Ovary (tissue), 9 donors: ENCODE data around the gene XYLT1. TPM values are rescaled to one million over a fixed set of nuclear protein-coding genes. Genes with fewer than 3 reads are reported as not detected.

Experiments
- DNase-seq, 5 donors: peaks; one replicate each; pipeline ENCODE4 v3.0.0-alpha.2; 2019 to 2020
- H3K27ac ChIP-seq, 2 donors: fragments of 200-600 bp; one replicate each; pipeline versions ENCODE4 v1.5.1 to v1.8.0; 2019 to 2022
- H3K27me3 ChIP-seq: fragments of 200-600 bp; one replicate; pipeline ENCODE4 v1.8.0; 2022
- H3K36me3 ChIP-seq: fragments of 200-600 bp; sonication (generic); one replicate; pipeline ENCODE4 v1.5.1; 2019
- H3K4me1 ChIP-seq: one replicate; pipeline ENCODE4 v1.8.1; 2013; ENCODE audit warnings: mild to moderate bottlenecking, moderate library complexity; ENCODE audit not compliant: insufficient read depth
- H3K4me3 ChIP-seq: fragments of 200-600 bp; sonication (generic); one replicate; pipeline ENCODE4 v1.5.1; 2017
- H3K9me3 ChIP-seq, 2 donors: fragments of 200-600 bp in 1 of 2; sonication (generic) in 1 of 2; one replicate each; pipeline versions ENCODE4 v1.5.1 to v1.8.1; 2013 to 2019; ENCODE audit warnings: mild to moderate bottlenecking in 1 of 2, moderate library complexity in 1 of 2
- CTCF ChIP-seq, 3 donors: fragments of 450-650 bp in 2 of 3; fragments of 200-600 bp in 1 of 3; IDR thresholded peaks; one replicate each; pipeline versions ENCODE4 v1.5.1 to v1.8.0; 2016 to 2022; ENCODE audit warnings: antibody characterized with exemption in 3 of 3, mild to moderate bottlenecking in 1 of 3
- EP300 ChIP-seq: sonication (generic); formaldehyde crosslinking; IDR thresholded peaks from one replicate; pipeline ENCODE4 v1.6.1; 2017; ENCODE audit warnings: antibody characterized with exemption
- POLR2A ChIP-seq: fragments of 450-650 bp; IDR thresholded peaks from one replicate; pipeline ENCODE4 v1.6.1; 2017; ENCODE audit warnings: antibody characterized with exemption, mild to moderate bottlenecking, moderate library complexity
- WGBS, 3 donors: extraction: QIAGEN DNeasy Blood & Tissue Kit in 1 of 3; methylation state at CpG; one replicate each; pipeline versions ENCODE4 v1.1.5 to v1.1.7; 2013 to 2017; 5-methylcytosine and 5-hydroxymethylcytosine counted together
- intact Hi-C, 4 donors: fragments of 100-400 bp; cut with DNase I; formaldehyde crosslinking; loops; one replicate each; pipeline versions ENCODE4 v1.11.0 to v1.15.1; 2022 to 2023
- polyA plus RNA-seq, 2 donors: library from polyadenylated mRNA; stranded (reverse); fragments of 200-250 nt in 1 of 2; fragments of 350-450 nt in 1 of 2; fragmentation: Illumina TruSeq in 1 of 2; extraction: RNeasy Lipid Tissue Mini Kit (QIAGEN cat#74804) in 1 of 2; gene quantifications; one replicate each; pipeline ENCODE4 v1.2.3, GENCODE V29; 2013 to 2014
- total RNA-seq, 7 donors: library from RNA; depleted of rRNA in 2 of 7; stranded (reverse); fragments of >200 nt in 2 of 7; fragmentation: NEBNext Ultra II Directional in 3 of 7; extraction: Animal tissue kit (Norgen Biotek cat#: 25700) in 3 of 7; gene quantifications; one replicate each; pipeline versions ENCODE4 v1.1.0 to v1.2.4, GENCODE V29; 2016 to 2023
- donor health status: DM: no; HTN: no; CAD: no; lungs with moderate emphysema.
- donor health status: DM: no; HTN: no; CAD: no.
- donor health status: Bipolar disorder and iron deficiency.
- donor health status: DM: yes; HTN: yes; CAD: no.
- donor health status: DM: no; HTN: no; CAD: no.
- donor health status: DM: yes; HTN: yes; CAD: no.

XYLT1 gene
- total and polyA plus RNA-seq, 9 donors = 3.2 to 38.0 (median 17.3) TPM

- DNase-seq = no peak
- Histone ChIP-seq H3K36me3 (no peaks in the 10 kb centered on the region), H3K27ac (no peak overlapping the region), H3K4me3 (no peak overlapping the region), H3K9me3 (peaks cover 0 to 5% of the 10 kb centered on the region in 2 donors), H3K27me3 (no peaks in the 10 kb centered on the region), H3K4me1 (no peaks in the 10 kb centered on the region)
- TF ChIP-seq POLR2A (no peak), EP300 (no peak), CTCF (IDR thresholded peaks at IDR 0.05) (no peak)
- WGBS, 3 donors = 87 to 91% (median 91%) methylated on average over 6 of the region's 6 CpGs
- intact Hi-C loops = no loop called here
Measured at GRCh38 chr16:17131351-17131750, 339.4 kb downstream of the XYLT1 start.

- H3K9me3 ChIP-seq = peaks cover 0 to 5% of the 10 kb centered on the region in 2 donors
- no peak overlapping the region for H3K4me3 ChIP-seq
- H3K27ac ChIP-seq = no peak overlapping the region
- no peaks in the 10 kb centered on the region for H3K36me3 ChIP-seq
- intact Hi-C loops = no loop called here
- no peaks in the 10 kb centered on the region for H3K27me3 ChIP-seq
- TF ChIP-seq CTCF (IDR thresholded peaks at IDR 0.05) = no peak
- TF ChIP-seq POLR2A = no peak
- no peak for TF ChIP-seq EP300
- DNase-seq = no peak
- no peaks in the 10 kb centered on the region for H3K4me1 ChIP-seq
- 89 to 94% (median 92%) methylated on average over 6 of the region's 6 CpGs for WGBS, 3 donors
Measured at GRCh38 chr16:17130733-17131132, 340.0 kb downstream of the XYLT1 start.

- H3K36me3 ChIP-seq = no peaks in the 10 kb centered on the region
- no peaks in the 10 kb centered on the region for H3K4me1 ChIP-seq
- WGBS, 3 donors = 68 to 89% (median 77%) methylated on average over 5 of the region's 5 CpGs
- H3K27me3 ChIP-seq = no peaks in the 10 kb centered on the region
- no peak for TF ChIP-seq EP300
- no peak for TF ChIP-seq POLR2A
- TF ChIP-seq CTCF (IDR thresholded peaks at IDR 0.05) = no peak
- H3K27ac ChIP-seq = no peak overlapping the region
- no peak overlapping the region for H3K4me3 ChIP-seq
- intact Hi-C loops = no loop called here
- DNase-seq = no peak
- H3K9me3 ChIP-seq = peaks cover 0 to 5% of the 10 kb centered on the region in 2 donors
Measured at GRCh38 chr16:17129971-17130370, 340.8 kb downstream of the XYLT1 start.

- Histone ChIP-seq H3K9me3 (peaks cover 0 to 5% of the 10 kb centered on the region in 2 donors), H3K4me3 (no peak overlapping the region), H3K4me1 (no peaks in the 10 kb centered on the region), H3K27me3 (no peaks in the 10 kb centered on the region), H3K27ac (no peak overlapping the region), H3K36me3 (no peaks in the 10 kb centered on the region)
- DNase-seq = no peak
- TF ChIP-seq POLR2A = no peak
- TF ChIP-seq CTCF (IDR thresholded peaks at IDR 0.05) = no peak
- no peak for TF ChIP-seq EP300
- intact Hi-C loops = no loop called here
- WGBS, 3 donors = 84 to 87% (median 86%) methylated on average over 6 of the region's 6 CpGs
Measured at GRCh38 chr16:17128791-17129190, 342.0 kb downstream of the XYLT1 start.
